ENCODE results near the gene PTPRR. TPM values are rescaled to one million over a fixed set of nuclear protein-coding genes. Genes with fewer than 3 reads are reported as not detected.

Gene PTPRR
- total RNA-seq, 4 donors from 2014 or later, result 0.24 to 0.95 (median 0.30) TPM

- no peak for DNase-seq (ENCODE audit: low spot score)
- TF ChIP-seq CTCF (IDR thresholded peaks at IDR 0.05), result no peak
- no peak for ATAC-seq (ENCODE audit: low FRiP score)
Measured at GRCh38 chr12:70842136-70842535, 78.4 kb downstream of the PTPRR start.

- no peak for DNase-seq (ENCODE audit: low spot score)
- no peak for TF ChIP-seq CTCF (IDR thresholded peaks at IDR 0.05)
- no peak for ATAC-seq (ENCODE audit: low FRiP score)
Measured at GRCh38 chr12:70840656-70841350, 79.7 kb downstream of the PTPRR start.

- TF ChIP-seq CTCF (IDR thresholded peaks at IDR 0.05), result no peak
Measured at GRCh38 chr12:70839544-70839943, 81.0 kb downstream of the PTPRR start.

GRCh38 chr12:70838127-70838526 lies 82.4 kb downstream of the PTPRR start:
- no peak for TF ChIP-seq CTCF (IDR thresholded peaks at IDR 0.05)
- ATAC-seq (ENCODE audit: low FRiP score) (no peak), DNase-seq (ENCODE audit: low spot score) (no peak)

More at GRCh38 chr12:70839544-70839943, 81.0 kb downstream of the PTPRR start:
- no peak for DNase-seq (ENCODE audit: low spot score)
- no peak for ATAC-seq (ENCODE audit: low FRiP score)

- DNase-seq (ENCODE audit: low spot score) (no peak), ATAC-seq (ENCODE audit: low FRiP score) (no peak)
- no peak for TF ChIP-seq CTCF (IDR thresholded peaks at IDR 0.05)
Measured at GRCh38 chr12:70837026-70837425, 83.5 kb downstream of the PTPRR start.

- TF ChIP-seq CTCF (IDR thresholded peaks at IDR 0.05), result no peak
- DNase-seq (ENCODE audit: low spot score), result no peak
- ATAC-seq (ENCODE audit: low FRiP score), result no peak
Measured at GRCh38 chr12:70835948-70836347, 84.6 kb downstream of the PTPRR start.

GRCh38 chr12:70831543-70831942 lies 89.0 kb downstream of the PTPRR start:
- peak; percentile 68 for ATAC-seq (ENCODE audit: low FRiP score)
- no peak for DNase-seq (ENCODE audit: low spot score)
- TF ChIP-seq CTCF (IDR thresholded peaks at IDR 0.05), result no peak
